ENCODE results near the gene BACE1-AS. TPM values are rescaled to one million over a fixed set of nuclear protein-coding genes. Genes with fewer than 3 reads are reported as not detected.
"Not testable (repeated sequence)": the region's sequence is repeated elsewhere in the genome, so short reads cannot be mapped to it uniquely, and the experiment has no call there.

The BACE1-AS gene
- total RNA-seq, 2 donors from 2014 or later, result 5.5 to 5.9 TPM

GRCh38 chr11:117315285-117316196 lies 24.4 kb downstream of the BACE1-AS start:
- ATAC-seq (peak; percentile 62), DNase-seq (no peak)
- intact Hi-C loops (cut with DNase I, micrococcal nuclease), result no loop called here

GRCh38 chr11:117316197-117316961 lies 25.2 kb downstream of the BACE1-AS start, which contains the start of gene BACE1:
Gene BACE1 (minus strand): TSS chr11:117316256. CDS start chr11:117315795, 461 bp downstream.
- ATAC-seq (peak; percentile 84), DNase-seq (peak; percentile 73 to 76)
- intact Hi-C loops (cut with DNase I, micrococcal nuclease), result no loop called here

DNA sequence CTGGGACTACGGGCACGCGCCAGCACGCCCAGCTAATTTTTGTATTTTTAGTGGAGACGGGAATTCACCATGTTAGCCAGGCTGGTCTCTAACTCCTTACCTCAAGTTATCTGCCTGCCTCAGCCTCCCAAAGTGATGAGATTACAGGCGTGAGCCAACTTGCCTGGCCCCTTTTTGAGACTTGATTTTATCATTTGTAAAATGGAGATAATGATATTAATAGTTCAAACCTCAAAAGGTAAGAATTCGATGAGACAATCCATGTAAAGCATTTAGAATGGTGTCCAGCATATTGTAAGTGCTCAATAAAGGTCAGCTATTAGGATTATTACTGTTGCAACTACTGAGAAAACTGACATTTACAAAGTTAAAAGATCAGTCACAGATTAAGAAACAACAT lies 27.6 kb downstream of the BACE1-AS start:
- ATAC-seq (no peak), DNase-seq (no peak)
- intact Hi-C loops (cut with DNase I, micrococcal nuclease), result no loop called here

GRCh38 chr11:117319214-117319840 lies 28.2 kb downstream of the BACE1-AS start:
- no peak for ATAC-seq
- no peak for DNase-seq
- intact Hi-C loops (cut with DNase I, micrococcal nuclease), result no loop called here

DNA sequence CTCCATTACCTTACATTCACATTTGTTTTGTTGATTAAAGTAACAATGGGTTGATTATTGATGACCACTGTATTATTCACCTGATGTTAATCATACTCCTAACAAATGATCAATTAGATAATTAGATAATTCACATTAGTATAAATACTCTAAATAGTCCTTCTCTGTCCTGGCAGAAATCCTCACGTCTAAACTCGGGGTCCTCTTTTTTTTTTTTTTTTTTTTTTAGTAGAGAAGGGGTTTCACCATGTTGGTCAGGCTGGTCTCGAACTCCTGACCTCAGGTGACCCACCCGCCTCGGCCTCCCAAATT lies 36.1 kb downstream of the BACE1-AS start:
- intact Hi-C loops (cut with DNase I, micrococcal nuclease); ATAC-seq: not testable (repeated sequence)

GRCh38 chr11:117327567-117328374 lies 36.6 kb downstream of the BACE1-AS start, which contains the start of gene CEP164:
Gene CEP164 (plus strand): TSS chr11:117327854. CDS start chr11:117338587, 10,733 bp downstream.
- intact Hi-C loops (cut with DNase I, micrococcal nuclease), result no loop called here
- peak; percentile 98 for ATAC-seq
- DNase-seq, result peak; percentile 97

More for the DNA sequence above, 36.1 kb downstream of the BACE1-AS start:
- DNase-seq, result not testable (repeated sequence)

DNA sequence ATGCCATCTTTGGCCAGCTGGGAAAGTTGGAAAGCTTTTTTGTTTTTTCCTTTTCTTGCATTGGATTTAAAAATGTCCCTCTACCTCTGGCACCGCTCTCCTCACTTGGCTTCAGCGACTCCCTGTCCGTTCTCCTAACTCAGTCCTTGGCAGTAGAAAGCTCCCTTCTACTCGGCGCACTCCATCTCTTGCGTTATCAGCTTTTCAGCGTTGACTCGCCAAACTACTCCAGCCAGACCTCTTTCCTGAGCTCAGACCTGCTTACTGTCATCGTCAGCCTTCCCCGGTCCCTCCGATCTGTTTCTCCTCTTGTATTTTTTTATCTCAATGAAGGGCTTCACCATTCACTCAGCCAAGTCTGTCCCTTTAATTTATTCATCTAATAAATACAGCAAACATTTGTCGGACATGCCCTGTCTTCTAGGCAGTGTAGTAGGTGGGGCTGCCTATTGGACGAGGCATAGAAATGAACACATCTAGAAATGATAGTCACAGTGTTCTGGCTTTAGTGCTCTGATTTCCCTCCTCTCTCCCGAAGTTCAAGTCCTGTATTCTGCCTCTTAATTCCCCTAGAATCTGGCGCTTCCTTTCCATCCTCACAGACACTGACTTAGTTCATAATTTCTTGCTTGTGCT lies 37.3 kb downstream of the BACE1-AS start:
- ATAC-seq (peak; percentile 40), DNase-seq (no peak)
- intact Hi-C loops (cut with DNase I, micrococcal nuclease), result no loop called here

DNA sequence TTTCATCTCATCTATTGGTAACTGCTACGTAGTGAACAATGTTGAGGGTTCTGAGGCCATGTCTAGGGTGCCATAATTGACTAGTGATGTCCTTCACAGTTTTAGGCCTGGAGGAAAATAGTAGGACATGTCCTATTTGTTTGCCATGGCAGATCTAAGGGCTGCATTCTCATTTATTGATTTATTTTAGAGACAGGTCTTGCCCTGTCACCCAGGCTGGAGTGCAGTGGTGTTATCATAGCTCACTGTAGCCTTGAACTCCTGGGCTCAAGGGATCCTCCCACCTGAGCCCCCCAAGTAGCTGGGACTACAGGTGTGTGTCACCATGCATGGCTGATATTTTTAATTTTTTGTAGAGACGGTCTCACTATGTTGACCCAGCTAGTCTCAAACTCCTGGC lies 41.7 kb downstream of the BACE1-AS start:
- intact Hi-C loops (cut with DNase I, micrococcal nuclease), result no loop called here
- DNase-seq, result no peak
- no peak for ATAC-seq

GRCh38 chr11:117333917-117334316 lies 42.8 kb downstream of the BACE1-AS start:
- ATAC-seq (no peak), DNase-seq (no peak)
- intact Hi-C loops (cut with DNase I, micrococcal nuclease), result no loop called here

DNA sequence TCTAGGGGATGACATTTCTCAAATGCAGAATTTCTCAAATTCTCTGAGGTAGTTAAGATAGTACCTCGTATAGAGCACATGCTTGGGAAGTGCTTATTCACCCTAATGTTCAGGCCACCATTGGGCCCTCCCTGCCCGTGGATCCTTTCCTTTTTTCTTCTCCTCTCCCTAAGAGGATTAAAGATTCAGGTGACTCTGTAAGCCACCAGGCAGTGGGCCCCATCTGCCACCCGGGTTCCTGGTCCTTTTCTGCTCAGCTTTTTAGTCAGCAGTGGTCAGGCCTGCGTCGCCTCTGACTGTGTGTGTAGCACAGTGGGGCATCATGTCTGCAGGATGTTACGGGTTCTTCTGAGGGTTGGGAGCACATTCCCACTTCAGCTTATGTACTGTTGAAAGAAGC lies 43.8 kb downstream of the BACE1-AS start:
- intact Hi-C loops (cut with DNase I, micrococcal nuclease), result no loop called here
- ATAC-seq (no peak), DNase-seq (no peak)

GRCh38 chr11:117335399-117335798 lies 44.3 kb downstream of the BACE1-AS start:
- intact Hi-C loops (cut with DNase I, micrococcal nuclease), result no loop called here
- DNase-seq (no peak), ATAC-seq (no peak)

DNA sequence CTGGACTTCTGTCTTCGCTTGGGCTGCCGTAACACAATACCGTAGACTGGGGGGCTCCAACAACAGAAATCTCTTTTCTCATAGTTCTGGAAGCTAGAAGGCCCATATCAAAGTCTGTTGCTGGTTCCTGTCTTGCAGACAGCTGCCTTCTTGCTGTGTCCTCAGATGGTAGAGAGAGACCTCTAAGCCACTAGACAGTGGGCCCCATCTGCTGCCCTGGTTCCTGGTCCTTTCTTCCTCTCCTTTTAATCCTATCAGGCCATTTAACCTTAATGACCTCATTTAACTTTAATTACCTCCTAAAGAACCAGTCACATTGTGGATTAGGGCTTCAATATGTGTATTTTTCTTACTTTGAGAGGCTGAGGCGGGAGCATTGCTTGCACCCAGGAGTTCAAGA lies 45.9 kb downstream of the BACE1-AS start:
- no peak for DNase-seq
- intact Hi-C loops (cut with DNase I, micrococcal nuclease), result no loop called here
- no peak for ATAC-seq

Other genes starting within 250 kb of the BACE1-AS start
- gene SIK3, start 192.9 kb upstream of the BACE1-AS start, total RNA-seq, result 10 to 100 TPM; 35.3 to 39.0 TPM
- gene PAFAH1B2, start 147.1 kb upstream of the BACE1-AS start, total RNA-seq, result 10 to 100 TPM; 74.0 to 75.5 TPM
- 10 to 100 TPM; 70.9 to 79.1 TPM for gene SIDT2, start 112.6 kb upstream of the BACE1-AS start, total RNA-seq
- gene TAGLN, start 92.0 kb upstream of the BACE1-AS start, total RNA-seq, result 100 to 1,000 TPM in 1 of 2 donors, 10 to 100 TPM in 1; 64.6 to 747 TPM
- gene PCSK7, start 59.3 kb upstream of the BACE1-AS start, total RNA-seq, result 100 to 1,000 TPM; 153 to 232 TPM
- gene RNF214, start 58.7 kb upstream of the BACE1-AS start, total RNA-seq, result 10 to 100 TPM; 17.4 to 17.8 TPM
- gene BACE1, start 24.9 kb downstream of the BACE1-AS start, total RNA-seq, result 10 to 100 TPM in 1 of 2 donors, 1 to 10 TPM in 1; 8.8 to 11.1 TPM
- 10 to 100 TPM; 14.2 to 14.9 TPM for gene CEP164, start 36.5 kb downstream of the BACE1-AS start, total RNA-seq

All from left colon (tissue), 2 donors.